NOMO-1 (cell line): ENCODE results near the gene LKAAEAR1.
"Not testable (repeated sequence)": the region's sequence is repeated elsewhere in the genome, so short reads cannot be mapped to it uniquely, and the experiment has no call there.

Source experiments
- DNase-seq, 2 experiments: peaks; one replicate each; lab custom pipeline; 2025; ENCODE audit not compliant: unreplicated experiment in 2 of 2; lab: John Stamatoyannopoulos, UW

The LKAAEAR1 gene, protein sequence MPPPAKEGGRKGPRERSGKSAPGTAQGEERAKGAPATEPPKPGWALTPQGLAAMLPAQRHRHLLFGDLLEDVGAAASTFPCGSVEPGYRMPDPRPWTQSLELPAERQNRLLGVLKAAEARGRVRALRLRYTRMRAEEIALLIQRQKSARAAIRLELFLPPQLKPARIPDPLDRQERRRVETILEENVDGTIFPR

GRCh38 chr20:64083804-64084684, at the start of gene LKAAEAR1:
TSS of gene LKAAEAR1 (minus strand) at chr20:64084398. CDS start at chr20:64084219, 179 bp downstream.
- DNase-seq = peak in 1 of 2 experiments; percentile 49

DNA sequence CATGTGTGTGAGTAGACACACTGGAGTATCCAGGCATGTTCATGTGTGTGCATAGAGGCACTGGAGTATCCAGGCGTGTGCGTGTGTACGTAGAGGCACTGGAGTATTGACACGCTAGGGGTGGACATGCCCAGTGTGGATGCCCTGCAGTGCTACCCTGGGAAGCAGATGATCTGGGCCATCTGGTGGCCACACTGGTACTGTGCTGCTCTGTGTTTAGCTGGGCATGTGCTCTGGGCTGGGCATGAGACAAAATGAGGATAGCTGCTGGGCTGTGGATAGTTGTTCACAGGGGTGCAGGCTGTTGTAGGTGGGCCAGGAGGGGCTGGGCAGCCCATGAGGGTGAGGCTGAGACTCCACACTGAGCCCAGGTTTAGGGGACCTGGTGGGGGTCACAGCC, 47.2 kb upstream of the LKAAEAR1 start:
- DNase-seq = no peak

DNA sequence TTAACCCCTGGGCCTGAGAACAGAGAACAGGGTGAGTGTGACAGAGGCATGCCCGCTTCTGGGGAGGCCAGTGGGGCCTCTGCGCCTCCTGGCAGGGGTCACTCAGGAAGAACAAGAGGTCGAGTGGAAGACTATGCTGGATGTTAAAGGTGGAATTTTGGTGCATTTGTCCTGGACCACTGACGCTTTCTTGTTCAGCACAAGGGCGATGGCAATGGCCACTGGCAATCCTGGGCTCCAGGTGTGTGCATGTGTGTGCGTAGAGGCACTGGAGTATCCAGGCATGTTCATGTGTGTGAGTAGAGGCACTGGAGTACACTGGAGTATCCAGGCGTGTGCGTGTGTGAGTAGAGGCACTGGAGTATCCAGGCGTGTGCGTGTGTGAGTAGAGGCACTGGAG, 46.7 kb upstream of the LKAAEAR1 start:
- no peak for DNase-seq

DNA sequence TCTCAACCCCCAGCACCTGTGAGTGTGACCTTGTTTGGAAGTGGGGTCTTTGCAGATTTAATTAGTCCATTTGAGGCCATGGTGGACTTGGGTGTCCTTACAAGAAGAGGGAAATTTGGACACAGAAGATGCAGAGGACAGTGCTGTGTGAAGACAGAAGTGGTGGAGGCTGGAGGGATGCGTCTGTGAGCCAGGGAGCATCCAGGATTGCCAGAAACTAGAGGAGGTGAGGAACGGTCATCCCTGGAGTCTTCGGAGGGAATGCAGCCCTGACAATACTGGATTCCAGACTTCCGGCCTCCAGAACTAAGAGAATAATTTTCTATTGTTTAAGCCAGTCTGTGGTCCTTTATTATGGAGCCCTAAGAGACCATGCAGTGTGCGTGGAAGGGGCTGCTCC, 46.1 kb upstream of the LKAAEAR1 start:
- DNase-seq = no peak

DNA sequence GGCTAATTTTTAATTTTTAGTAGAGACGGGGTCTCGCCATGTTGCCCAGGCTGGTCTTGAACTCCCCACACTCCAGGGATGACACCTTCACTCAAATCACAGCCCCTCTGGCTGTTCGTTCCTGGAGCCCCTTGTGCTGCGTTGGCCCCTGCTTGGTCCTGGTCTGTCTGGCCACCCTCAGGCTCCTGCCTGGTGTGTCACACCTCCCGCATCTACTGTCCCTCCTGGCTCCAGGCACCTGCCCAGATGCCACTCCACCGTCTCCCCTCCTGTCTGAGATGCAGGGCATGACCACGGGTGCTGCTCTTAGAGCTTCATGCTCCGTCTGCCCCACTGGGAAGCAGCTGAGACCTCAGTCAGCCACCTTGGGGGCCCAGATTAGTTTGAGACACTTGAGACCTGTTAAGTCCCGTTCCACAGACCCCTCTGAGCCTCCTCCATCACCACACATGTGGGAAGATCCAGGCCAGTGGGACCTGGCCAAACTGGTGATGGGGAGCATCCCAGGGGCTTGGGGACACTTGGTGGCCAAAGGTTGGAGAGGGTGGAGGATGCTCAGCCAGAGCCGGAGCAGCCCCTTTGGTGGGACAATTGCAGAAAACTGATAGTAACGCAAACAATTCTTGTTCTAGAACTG, 45.1 kb upstream of the LKAAEAR1 start:
- DNase-seq = no peak

- not testable (repeated sequence) for DNase-seq
Observed at GRCh38 chr20:64123517-64123916, 39.3 kb upstream of the LKAAEAR1 start.

DNA sequence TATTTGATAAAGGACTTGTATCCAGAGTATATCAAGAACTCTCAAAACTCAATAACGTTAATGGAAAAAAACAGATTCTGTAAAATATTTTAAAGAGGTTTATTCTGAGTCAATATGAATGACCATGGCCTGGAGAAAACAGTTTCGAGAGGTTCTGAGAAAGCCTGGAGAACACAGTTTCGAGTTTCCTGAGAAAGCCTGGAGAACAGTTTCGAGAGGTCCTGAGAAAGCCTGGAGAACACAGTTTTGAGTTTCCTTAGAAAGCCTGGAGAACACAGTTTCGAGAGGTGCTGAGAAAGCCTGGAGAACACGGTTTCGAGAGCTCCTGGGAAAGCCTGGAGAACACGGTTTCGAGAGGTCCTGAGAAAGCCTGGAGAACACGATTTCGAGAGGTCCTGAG, 38.7 kb upstream of the LKAAEAR1 start:
- not testable (repeated sequence) for DNase-seq

DNA sequence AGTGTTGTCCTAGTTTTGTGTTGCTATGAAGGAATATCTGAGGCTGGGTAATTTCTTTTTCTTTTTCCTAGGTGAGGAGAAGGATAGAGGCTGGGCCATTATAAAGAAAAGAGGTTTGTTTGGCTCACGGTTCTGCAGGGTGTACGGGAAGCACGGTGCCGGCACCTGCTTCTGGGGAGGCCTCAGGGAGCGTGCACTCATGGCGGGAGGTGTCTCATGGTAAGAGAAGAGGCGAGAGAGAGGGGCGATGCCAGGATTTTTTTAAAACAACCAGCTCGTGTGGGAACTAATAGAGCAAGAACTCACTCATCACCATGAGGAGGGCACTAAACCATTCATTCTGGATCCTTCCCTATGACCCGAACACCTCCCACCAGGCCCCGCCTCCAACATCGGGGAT, 37.4 kb upstream of the LKAAEAR1 start:
- DNase-seq = no peak

GRCh38 chr20:64119681-64120341, 35.6 kb upstream of the LKAAEAR1 start:
- no peak for DNase-seq

- no peak for DNase-seq
Observed at GRCh38 chr20:64119301-64119680, 35.1 kb upstream of the LKAAEAR1 start.

DNA sequence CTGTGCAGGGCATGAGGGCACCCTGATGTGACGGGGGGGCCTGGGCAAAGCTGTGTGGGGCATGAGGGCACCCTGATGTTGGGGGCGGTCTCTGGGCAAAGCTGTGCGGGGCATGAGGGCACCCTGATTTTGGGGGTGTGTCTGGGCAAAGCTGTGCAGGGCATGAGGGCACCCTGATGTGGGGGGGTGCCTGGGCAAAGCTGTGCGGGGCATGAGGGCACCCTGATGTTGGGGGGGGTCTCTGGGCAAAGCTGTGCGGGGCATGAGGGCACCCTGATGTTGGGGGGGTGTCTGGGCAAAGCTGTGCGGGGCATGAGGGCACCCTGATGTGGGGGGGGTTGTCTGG, 33.2 kb upstream of the LKAAEAR1 start:
- not testable (repeated sequence) for DNase-seq

- DNase-seq = no peak
Observed at GRCh38 chr20:64116541-64117431, 32.6 kb upstream of the LKAAEAR1 start.

DNA sequence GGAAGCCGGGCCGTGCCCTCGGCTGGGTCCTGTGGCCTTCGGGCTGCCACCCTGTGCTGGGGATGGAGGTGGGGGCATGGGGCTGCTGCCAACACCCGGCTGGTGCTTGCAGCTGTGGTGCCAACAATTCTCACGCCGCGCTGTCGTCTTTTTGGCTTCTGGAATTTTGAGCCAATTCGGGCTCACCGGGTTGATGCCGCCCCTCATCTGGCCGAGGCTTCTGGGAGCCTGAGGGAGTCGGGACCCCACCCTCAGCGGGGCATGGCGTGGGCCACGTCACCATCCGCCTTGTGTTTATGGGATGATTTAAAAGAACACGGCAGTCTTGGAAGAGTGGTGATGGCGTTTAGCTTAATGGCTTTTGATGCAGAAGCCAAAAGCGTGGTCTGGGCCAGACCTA, 31.8 kb upstream of the LKAAEAR1 start:
- DNase-seq = no peak

GRCh38 chr20:64115171-64115911, 31.1 kb upstream of the LKAAEAR1 start:
- no peak for DNase-seq

- no peak for DNase-seq
Observed at GRCh38 chr20:64114356-64114971, 30.3 kb upstream of the LKAAEAR1 start.

DNA sequence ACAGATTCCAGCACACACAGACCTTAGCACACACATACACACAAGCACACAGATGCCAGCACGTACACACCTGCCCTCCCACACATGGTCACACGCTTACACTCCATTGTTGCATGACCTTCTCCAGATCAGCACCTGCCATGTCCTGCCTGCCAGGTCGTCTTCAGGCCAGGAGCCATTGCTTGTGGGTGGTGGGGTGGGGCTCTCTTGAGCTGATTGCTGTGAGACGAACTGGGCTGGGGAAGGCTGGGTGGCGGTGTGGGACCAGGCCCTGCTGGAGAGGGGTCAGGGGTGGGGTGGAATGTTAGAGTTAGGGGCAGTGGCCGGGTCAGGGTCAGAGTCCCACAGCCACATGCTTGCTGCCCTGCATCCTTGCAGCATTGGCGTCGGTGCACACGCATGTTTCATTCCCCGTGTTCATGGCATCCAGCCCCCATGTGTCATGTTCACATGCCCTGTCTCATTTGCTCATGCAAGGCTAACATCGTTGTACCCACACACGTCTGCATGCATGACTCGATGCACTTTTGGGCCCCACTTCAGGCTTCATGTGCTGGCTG, 29.7 kb upstream of the LKAAEAR1 start:
- DNase-seq = no peak

DNA sequence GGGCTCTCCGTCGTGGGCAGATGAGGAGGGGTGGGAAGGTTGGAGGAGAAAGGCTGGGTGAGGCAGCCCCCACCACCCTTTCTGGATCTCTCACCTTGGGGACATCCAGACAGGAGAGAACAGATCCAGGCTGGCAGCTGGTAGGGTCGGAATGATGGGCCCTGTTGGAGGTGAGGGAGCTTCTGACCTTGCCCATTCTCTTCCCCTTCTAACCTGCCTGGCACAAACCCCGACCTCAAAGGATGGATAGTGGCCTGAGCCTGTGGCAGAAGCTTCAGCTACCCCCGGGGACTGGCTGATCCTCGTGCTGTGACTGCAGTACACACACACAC, 29.2 kb upstream of the LKAAEAR1 start:
- DNase-seq = no peak

GRCh38 chr20:64112691-64113443, 28.7 kb upstream of the LKAAEAR1 start:
- DNase-seq = no peak
